ENCODE data around the gene ABCC1. TPM values are rescaled to one million over a fixed set of nuclear protein-coding genes. Genes with fewer than 3 reads are reported as not detected.

ABCC1 gene
- total and polyA plus RNA-seq, 2 of the 8 experiments (the other 6 are each of a cell fraction or from before 2014, with no cell fraction given) = 42.6 to 66.8 TPM

DNA sequence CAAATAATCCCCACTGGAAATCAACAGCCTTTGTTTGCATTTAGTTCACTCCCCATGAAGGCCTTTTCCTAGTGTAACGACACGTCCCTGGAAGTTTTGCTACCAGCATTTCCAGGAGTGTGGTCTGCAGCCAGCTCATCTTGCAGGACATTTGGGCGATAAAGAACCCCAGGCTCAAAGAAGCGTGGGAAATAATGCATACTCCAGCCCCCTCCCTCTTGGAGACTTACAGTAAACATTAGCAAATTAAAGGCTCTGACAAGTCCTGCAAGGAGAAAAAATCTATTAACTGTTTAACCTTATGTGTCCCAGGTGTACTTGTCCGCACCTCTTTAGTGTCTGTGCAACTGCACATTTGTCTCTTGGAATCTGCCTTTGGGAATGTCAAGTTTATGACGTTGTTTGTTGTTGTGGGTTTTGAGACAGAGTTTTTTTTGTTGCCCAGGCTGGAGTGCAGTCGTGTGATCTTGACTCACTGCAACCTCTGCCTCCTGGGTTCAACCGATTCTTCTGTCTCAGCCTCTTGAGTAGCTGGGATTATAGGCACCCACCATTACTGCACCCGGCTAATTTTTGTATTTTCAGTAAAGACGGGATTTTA, 131.1 kb downstream of the ABCC1 start:
- no peak for FAIRE-seq
- CTCF ChIA-PET (ENCODE audit: partially characterized antibody) = interaction anchor here (1.7 to 2.0 kb wide), 2 partner anchors 11 to 20 kb away, joined by 3 to 8 read pairs; no protein-coding TSS in a partner anchor
- TF ChIP-seq CBX5 (IDR thresholded peaks at IDR 0.05; ENCODE audit: low read depth, low read length) (no peak), CREB1 (IDR thresholded peaks at IDR 0.05) (no peak), CTBP2 (IDR thresholded peaks at IDR 0.05; ENCODE audit: borderline replicate concordance, insufficient read depth, insufficient read length, low read length) (no peak), HDAC6 (IDR thresholded peaks at IDR 0.05; ENCODE audit: low read depth, low read length) (no peak), EP300 (IDR thresholded peaks at IDR 0.05; ENCODE audit: borderline replicate concordance in 1 of 2, low read depth in 2 of 2, low read length in 2 of 2) (no peak), POLR2A (IDR thresholded peaks at IDR 0.05; ENCODE audit: control extremely low read depth in 1 of 2, low read depth in 2 of 2, low read length in 2 of 2) (no peak), POLR2AphosphoS5 (IDR thresholded peaks at IDR 0.05; ENCODE audit: low read depth, low read length) (no peak), SIX5 (IDR thresholded peaks at IDR 0.05; ENCODE audit: low read depth, low read length) (no peak), RBBP5 (IDR thresholded peaks at IDR 0.05; ENCODE audit: borderline replicate concordance, low read depth, low read length) (no peak), SIRT6 (IDR thresholded peaks at IDR 0.05; ENCODE audit: low read length) (no peak), RAD21 (IDR thresholded peaks at IDR 0.05 in 1 of 2, conservative IDR thresholded peaks at IDR 0.05 in 1 of 2; ENCODE audit: low read depth in 2 of 2, low read length in 2 of 2) (no peak), BRCA1 (IDR thresholded peaks at IDR 0.05; ENCODE audit: low read depth, low read length) (no peak), KDM5A (IDR thresholded peaks at IDR 0.05; ENCODE audit: low read length) (no peak)

More for the DNA sequence above, 131.1 kb downstream of the ABCC1 start:
- Histone ChIP-seq H3K9me3 (ENCODE audit: insufficient read depth in 2 of 2, low read depth in 1 of 2, low read length in 1 of 2) (peaks cover 0 to 7% of the 10 kb centered on the region in 2 experiments; a peak in 3 of 4 replicates), H3K23ac (ENCODE audit: insufficient read length) (no peak overlapping the region), H3K4me2 (ENCODE audit: insufficient read depth in 1 of 2, low read depth in 2 of 2, low read length in 2 of 2) (no peak overlapping the region), H3K79me1 (ENCODE audit: low read depth, low read length) (no peaks in the 10 kb centered on the region; the same call in 1 of the 2 replicates), H2BK20ac (ENCODE audit: low read length) (no peak overlapping the region), H3K14ac (ENCODE audit: insufficient read length) (no peak overlapping the region), H3K9ac (replicated peaks in 1 of 4; ENCODE audit: extremely low read depth in 1 of 4, low read depth in 3 of 4, low read length in 3 of 4) (no peak overlapping the region), H3K18ac (ENCODE audit: extremely low read depth, low read length) (no peak overlapping the region), H3K4me3 (ENCODE audit: extremely low read depth in 1 of 4, insufficient read depth in 2 of 4, low read depth in 3 of 4, low read length in 4 of 4) (no peak overlapping the region), H2BK5ac (ENCODE audit: low read depth, low read length) (no peak overlapping the region), H3K27me3 (replicated peaks in 1 of 4; ENCODE audit: control insufficient read depth in 3 of 4, extremely low read depth in 1 of 4, insufficient read depth in 3 of 4, low read length in 3 of 4) (no peaks in the 10 kb centered on the region), H3K36me3 (ENCODE audit: control insufficient read depth in 2 of 4, insufficient read depth in 4 of 4, low read length in 3 of 4) (peaks cover 30 to 61% (median 48%) of the 10 kb centered on the region in 4 experiments), H2BK15ac (ENCODE audit: low read length) (no peak overlapping the region), H3K79me2 (ENCODE audit: control insufficient read depth in 1 of 2, insufficient read depth in 2 of 2, low read length in 2 of 2) (no peaks in the 10 kb centered on the region), H2BK12ac (ENCODE audit: low read depth, low read length) (no peak overlapping the region), H3K56ac (replicated peaks; ENCODE audit: insufficient read length, low read depth, low read length) (no peak overlapping the region), H3K23me2 (ENCODE audit: low read depth, low read length) (no peaks in the 10 kb centered on the region), H4K5ac (ENCODE audit: insufficient read length, low read depth, low read length) (no peak overlapping the region), H3K4me1 (replicated peaks in 1 of 4; ENCODE audit: control insufficient read depth in 3 of 4, insufficient read depth in 4 of 4, low read length in 3 of 4) (peaks cover 0 to 4% (median 0%) of the 10 kb centered on the region in 4 experiments; a peak in 3 of 7 replicates), H3K4ac (replicated peaks; ENCODE audit: insufficient read length, low read depth, low read length) (no peak overlapping the region), H2AFZ (ENCODE audit: low read length) (no peak overlapping the region), H4K8ac (ENCODE audit: extremely low read depth, insufficient read depth, low read length) (no peak overlapping the region), H2AK5ac (ENCODE audit: low read depth, low read length) (no peak overlapping the region), H3K27ac (ENCODE audit: low read depth, low read length) (no peak overlapping the region), H4K91ac (replicated peaks; ENCODE audit: insufficient read length, low read length) (no peak overlapping the region), H2BK120ac (replicated peaks; ENCODE audit: low read depth, low read length) (no peak overlapping the region), H4K20me1 (replicated peaks in 1 of 2; ENCODE audit: control insufficient read depth in 1 of 2, insufficient read depth in 2 of 2, low read length in 2 of 2) (peaks cover 2 to 3% of the 10 kb centered on the region in 2 experiments)
- no peak for DNase-seq (ENCODE audit: low read depth in 1 of 2, low spot score in 2 of 2)
- POLR2A ChIA-PET (ENCODE audit: partially characterized antibody) = interaction anchor here (1.2 kb wide), 1 partner anchor 10 kb away, joined by 4 read pairs; no protein-coding TSS in a partner anchor
- 76% methylated on average over 10 of the region's 10 CpGs; no CpG with 5 or more reads in 1 of the 2 experiments for WGBS, 2 experiments (ENCODE audit: extremely low coverage in 1 of 2, insufficient coverage in 1 of 2, insufficient read length in 1 of 2, insufficient replicate concordance in 2 of 2, low coverage in 1 of 2, low lambda C conversion rate in 2 of 2, missing lambda C conversion rate in 1 of 2)
